ENCODE measurements around the gene RRP12.
"Not testable (repeated sequence)": the region's sequence is repeated elsewhere in the genome, so short reads cannot be mapped to it uniquely, and the experiment has no call there.

GRCh38 chr10:97406483-97406882 is 5.3 kb upstream of the RRP12 start:
- TF ChIP-seq, protein P1, sequence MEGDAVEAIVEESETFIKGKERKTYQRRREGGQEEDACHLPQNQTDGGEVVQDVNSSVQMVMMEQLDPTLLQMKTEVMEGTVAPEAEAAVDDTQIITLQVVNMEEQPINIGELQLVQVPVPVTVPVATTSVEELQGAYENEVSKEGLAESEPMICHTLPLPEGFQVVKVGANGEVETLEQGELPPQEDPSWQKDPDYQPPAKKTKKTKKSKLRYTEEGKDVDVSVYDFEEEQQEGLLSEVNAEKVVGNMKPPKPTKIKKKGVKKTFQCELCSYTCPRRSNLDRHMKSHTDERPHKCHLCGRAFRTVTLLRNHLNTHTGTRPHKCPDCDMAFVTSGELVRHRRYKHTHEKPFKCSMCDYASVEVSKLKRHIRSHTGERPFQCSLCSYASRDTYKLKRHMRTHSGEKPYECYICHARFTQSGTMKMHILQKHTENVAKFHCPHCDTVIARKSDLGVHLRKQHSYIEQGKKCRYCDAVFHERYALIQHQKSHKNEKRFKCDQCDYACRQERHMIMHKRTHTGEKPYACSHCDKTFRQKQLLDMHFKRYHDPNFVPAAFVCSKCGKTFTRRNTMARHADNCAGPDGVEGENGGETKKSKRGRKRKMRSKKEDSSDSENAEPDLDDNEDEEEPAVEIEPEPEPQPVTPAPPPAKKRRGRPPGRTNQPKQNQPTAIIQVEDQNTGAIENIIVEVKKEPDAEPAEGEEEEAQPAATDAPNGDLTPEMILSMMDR (IDR thresholded peaks at IDR 0.05) = not testable (repeated sequence)
- not testable (repeated sequence) for TF ChIP-seq POLR2A (IDR thresholded peaks at IDR 0.05)
